ENCODE measurements around the gene AKIRIN1.

GRCh38 chr1:38964140-38964548, 26.9 kb upstream of the AKIRIN1 start:
- TF ChIP-seq CTCF (conservative IDR thresholded peaks at IDR 0.05 in 1 of 2, IDR thresholded peaks at IDR 0.05 in 1 of 2; ENCODE audit: extremely low read depth in 1 of 2, insufficient read depth in 1 of 2, low read depth in 1 of 2, low read length in 2 of 2): peak; percentile 19 to 51
- no peak for TF ChIP-seq EZH2 (IDR thresholded peaks at IDR 0.05; ENCODE audit: borderline replicate concordance, low read length)
